ENCODE measurements around the gene DCAF6.
A peak's percentile ranks its signal among the peaks of the same experiment; 100 is the strongest.

The DCAF6 gene

GRCh38 chr1:168106274-168106673 lies 169.8 kb downstream of the DCAF6 start:
- no peak for DNase-seq (ENCODE audit: low spot score)

- DNase-seq (ENCODE audit: low spot score): no peak
These were observed 174.5 kb downstream of the DCAF6 start for GRCh38 chr1:168110896-168111545.

GRCh38 chr1:168112673-168113305 lies 176.3 kb downstream of the DCAF6 start:
- DNase-seq (ENCODE audit: low spot score): peak; percentile 89

GRCh38 chr1:168114845-168115244 lies 178.4 kb downstream of the DCAF6 start:
- DNase-seq (ENCODE audit: low spot score): no peak

GRCh38 chr1:168116327-168116799 lies 179.9 kb downstream of the DCAF6 start:
- no peak for DNase-seq (ENCODE audit: low spot score)

- no peak for DNase-seq (ENCODE audit: low spot score)
These were observed 183.3 kb downstream of the DCAF6 start for GRCh38 chr1:168119750-168120149.

GRCh38 chr1:168121401-168122011 lies 185.0 kb downstream of the DCAF6 start:
- DNase-seq (ENCODE audit: low spot score): peak; percentile 25

GRCh38 chr1:168125051-168125450 lies 188.6 kb downstream of the DCAF6 start:
- no peak for DNase-seq (ENCODE audit: low spot score)

All from kidney tubule cell (primary cell).